ENCODE measurements around the gene KCNJ6.
"Not testable (repeated sequence)": the region's sequence is repeated elsewhere in the genome, so short reads cannot be mapped to it uniquely, and the experiment has no call there.

The KCNJ6 gene

DNA sequence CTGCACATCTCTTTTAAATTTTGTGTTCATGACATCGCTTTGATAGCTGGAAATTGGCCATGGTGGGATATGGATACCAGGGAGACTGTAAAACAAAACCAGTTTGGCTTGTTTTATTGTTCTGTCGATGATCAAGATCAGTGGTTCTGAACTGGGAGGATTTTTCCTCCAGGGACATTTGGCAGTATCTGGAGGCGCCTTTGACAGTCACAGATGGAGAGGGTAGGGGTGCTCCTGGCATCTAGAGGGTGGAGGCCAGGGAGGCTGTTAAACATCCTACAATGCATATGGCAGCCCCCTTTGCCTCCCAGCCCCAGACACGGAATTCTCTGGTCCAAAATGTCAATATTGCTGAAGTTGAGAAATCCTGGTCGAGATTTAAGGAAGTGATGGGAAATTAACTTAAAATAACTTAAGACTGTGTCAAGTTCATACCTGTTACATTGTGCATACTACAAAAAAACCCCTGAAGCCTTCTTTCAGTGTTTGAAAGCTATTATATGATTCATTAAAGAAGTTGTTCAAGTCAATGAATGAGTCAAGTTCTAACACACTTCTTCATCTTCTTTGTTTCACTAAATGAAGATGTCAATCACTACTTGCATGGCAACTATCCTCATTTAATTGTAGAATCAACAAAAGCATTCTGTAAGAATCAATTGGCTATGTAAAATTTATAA is 150.9 kb downstream of the KCNJ6 start:
- no peak for DNase-seq

DNA sequence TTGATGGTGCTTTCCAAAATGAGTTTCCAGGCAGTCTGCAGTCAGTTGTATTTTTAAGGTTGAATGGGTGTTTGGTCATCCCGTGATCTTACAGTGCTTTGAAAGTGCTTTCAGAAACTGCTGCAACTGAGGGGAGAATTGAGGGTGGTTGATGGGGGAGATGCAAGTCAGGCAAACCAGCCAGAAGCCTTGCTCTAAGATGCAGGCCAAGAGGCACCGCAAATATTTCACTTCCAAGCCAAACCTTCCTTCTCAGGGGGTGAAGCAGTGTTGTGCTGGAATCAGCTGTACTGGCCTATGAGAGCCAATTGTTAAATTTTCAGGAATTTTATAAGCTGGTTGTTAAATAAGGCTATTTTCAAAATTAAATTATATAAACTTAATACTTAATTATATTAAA is 151.6 kb downstream of the KCNJ6 start:
- no peak for DNase-seq

DNA sequence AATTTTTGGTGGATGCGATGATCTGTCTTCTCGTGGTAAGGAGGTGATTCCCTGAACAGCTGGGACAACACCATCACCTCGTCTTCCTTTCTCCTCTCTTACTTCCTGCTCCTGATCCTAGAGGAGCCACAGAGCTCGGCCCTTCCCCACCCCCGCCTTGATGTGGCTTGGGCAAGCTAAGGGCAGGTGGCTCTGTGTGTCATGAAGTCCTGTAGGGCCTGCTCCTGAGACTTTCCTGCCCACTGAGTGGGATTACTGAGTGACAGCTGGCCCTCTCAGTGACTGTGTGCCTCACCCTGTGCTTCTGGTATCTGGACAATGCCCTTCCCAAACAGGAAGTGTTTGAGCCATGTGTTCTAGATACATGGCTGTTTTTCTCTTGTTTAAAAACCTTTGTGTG is 153.0 kb downstream of the KCNJ6 start:
- no peak for DNase-seq

- DNase-seq = no peak
Measured at GRCh38 chr21:37762606-37763005, 153.7 kb downstream of the KCNJ6 start.

DNA sequence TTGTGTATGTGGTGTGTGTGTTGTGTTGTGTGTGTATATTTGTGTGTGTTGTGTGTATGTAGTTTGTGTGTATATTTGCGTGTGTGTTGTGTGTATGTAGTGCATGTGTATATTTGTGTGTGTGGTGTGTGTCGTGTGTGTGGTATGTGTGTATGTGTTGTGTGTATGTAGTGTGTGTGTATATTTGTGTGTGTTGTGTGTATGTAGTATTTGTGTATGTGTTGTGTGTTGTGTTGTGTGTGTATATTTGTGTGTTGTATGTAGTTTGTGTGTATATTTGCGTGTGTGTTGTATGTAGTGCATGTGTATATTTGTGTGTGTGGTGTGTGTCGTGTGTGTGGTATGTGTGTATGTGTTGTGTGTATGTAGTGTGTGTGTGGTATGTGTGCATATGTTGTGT is 154.9 kb downstream of the KCNJ6 start:
- not testable (repeated sequence) for DNase-seq

DNA sequence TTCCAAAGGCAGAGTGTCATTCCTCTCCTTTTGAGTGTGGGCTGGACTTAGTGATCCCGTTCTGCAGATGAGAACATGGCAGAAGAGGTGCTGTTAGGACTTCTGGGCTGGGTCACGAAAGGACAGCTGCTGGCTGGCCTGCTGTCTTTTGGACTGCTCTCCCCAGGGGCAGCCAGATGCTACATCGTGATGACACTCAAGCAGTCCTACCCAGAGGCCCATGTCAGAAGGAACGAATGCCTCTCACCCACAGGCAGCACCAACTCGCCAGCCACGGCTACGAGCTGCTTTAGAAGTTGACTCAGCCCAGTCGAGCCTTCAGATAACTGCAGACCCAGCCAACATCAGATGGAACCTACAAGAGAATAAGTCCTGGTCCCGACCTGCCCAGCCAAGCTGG is 156.5 kb downstream of the KCNJ6 start:
- DNase-seq = no peak

- no peak for DNase-seq
Measured at GRCh38 chr21:37758982-37759381, 157.3 kb downstream of the KCNJ6 start.

GRCh38 chr21:37757606-37758376 is 158.5 kb downstream of the KCNJ6 start:
- DNase-seq = no peak

- no peak for DNase-seq
Measured at GRCh38 chr21:37753122-37753599, 163.1 kb downstream of the KCNJ6 start.

GRCh38 chr21:37751268-37751975 is 164.8 kb downstream of the KCNJ6 start:
- DNase-seq = no peak

- DNase-seq = no peak
Measured at GRCh38 chr21:37749132-37749531, 167.1 kb downstream of the KCNJ6 start.

- no peak for DNase-seq
Measured at GRCh38 chr21:37748351-37748750, 167.9 kb downstream of the KCNJ6 start.

GRCh38 chr21:37746849-37747248 is 169.4 kb downstream of the KCNJ6 start:
- DNase-seq = no peak

DNA sequence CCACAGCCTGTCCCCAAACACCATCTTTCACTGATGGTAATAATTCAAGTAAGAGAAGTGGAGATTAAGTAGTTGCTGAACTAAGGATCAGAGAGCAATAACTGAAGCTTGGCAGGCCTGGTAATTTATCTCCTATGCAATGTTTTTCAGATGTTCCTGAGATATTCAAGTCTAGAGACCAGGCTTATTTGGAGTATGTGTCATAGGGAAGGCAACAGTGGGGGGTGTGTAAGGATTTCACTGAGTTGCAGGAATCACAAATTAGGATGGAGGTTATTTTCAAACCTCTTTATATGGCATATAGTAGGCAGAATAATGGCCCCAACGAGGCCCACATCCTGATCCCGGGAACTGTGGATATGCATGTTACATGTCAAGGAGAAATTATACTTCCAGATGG is 171.7 kb downstream of the KCNJ6 start:
- no peak for DNase-seq

GRCh38 chr21:37742532-37742931 is 173.7 kb downstream of the KCNJ6 start:
- DNase-seq = no peak

GRCh38 chr21:37742115-37742514 is 174.1 kb downstream of the KCNJ6 start:
- DNase-seq = no peak

DNA sequence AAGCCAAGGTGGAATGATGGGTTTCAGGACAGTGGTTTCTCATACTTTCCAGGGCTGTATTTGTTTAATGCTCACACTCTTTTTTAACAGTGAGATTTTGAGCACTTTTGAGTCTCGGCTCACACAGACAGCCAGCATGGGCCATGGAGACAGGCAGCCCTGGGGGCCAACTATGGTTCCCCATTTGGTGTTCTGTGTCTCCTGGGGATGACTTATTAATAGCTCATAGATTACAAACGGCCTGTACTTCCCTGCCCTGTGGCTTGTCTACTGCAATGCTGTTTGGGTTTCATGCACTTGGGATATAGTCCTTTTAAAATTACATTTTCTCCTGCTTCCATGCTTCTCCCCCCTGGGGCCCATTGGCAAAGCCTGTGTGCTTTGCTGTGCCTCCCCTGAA is 178.3 kb downstream of the KCNJ6 start:
- DNase-seq = no peak

DNA sequence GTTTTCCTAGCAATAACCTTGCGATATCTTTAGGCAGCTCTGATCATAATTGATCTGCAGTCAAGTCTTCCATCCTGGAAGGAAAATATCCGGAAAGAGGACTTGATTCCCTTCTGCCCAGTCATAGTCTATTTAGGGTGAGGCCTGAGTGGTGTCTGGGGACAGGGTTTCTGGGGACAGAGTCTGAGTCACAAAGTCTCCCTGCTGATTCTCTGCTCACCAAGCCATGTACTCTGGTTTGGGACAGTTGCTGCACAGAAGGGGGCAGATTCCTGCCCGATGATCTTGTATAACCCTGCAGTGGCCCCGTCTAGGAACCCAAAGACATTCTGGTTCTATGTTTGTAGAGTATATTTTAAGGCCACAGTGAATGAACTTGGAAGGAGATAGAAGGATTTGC is 178.8 kb downstream of the KCNJ6 start:
- DNase-seq = no peak

- no peak for DNase-seq
Measured at GRCh38 chr21:37734846-37735245, 181.4 kb downstream of the KCNJ6 start.

DNA sequence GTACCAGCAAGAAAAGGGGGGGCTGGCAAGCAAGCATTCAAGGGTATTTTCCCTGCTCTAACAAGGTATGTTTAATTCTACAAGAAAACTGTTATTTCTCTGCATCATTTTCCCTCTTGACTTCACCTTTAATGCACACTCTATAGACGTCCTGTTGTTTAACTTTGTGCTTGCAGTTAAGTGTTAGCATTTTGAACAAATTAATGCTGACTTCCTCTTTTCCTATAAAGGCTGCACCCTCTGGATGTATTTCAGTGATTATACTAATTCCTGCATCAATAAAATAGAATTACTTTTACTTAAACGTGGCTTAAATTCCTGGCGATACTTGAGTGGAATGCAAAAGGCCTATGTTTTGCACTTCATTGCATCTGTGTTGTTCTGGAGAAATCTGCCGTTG is 183.3 kb downstream of the KCNJ6 start:
- no peak for DNase-seq

DNA sequence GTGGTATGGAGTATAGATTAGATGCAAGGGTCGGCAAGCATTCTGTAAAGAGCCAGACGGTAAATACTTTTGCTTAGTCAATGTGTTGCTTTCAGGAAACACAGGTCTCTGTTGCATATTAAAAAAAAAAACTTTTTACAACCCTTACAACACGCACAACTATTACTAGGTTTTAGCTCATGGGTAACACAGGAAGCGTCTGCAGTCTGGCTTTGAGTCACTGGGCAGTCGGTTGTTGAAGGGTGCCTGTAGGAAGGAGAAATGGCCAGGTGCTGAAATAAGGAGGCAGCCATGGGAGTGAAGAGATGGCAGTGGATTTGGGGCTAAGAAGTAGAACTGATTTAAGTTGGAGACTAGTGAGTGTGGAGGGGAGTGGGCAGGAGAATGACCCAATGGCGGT is 192.1 kb downstream of the KCNJ6 start:
- no peak for DNase-seq

- DNase-seq = no peak
Measured at GRCh38 chr21:37717534-37717933, 198.7 kb downstream of the KCNJ6 start.

DNA sequence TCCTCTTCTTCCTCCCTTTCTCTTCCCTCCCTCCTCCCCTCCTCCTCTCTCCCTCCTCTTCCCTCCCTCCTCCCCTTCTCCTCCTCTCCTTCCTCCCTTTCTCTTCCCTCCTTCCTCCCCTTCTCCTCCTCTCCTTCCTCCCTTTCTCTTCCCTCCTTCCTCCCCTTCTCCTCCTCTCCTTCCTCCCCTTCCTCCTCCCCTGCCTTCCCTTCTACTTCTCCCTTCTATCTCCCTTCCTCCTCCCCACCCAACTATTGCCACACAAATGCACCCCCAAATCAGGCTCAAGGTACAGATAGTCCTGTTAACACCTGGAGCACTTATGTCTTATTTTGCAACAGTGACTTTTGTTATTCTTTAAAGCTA is 203.7 kb downstream of the KCNJ6 start:
- not testable (repeated sequence) for DNase-seq
